ENCODE data around the gene IFNLR1.

DNA sequence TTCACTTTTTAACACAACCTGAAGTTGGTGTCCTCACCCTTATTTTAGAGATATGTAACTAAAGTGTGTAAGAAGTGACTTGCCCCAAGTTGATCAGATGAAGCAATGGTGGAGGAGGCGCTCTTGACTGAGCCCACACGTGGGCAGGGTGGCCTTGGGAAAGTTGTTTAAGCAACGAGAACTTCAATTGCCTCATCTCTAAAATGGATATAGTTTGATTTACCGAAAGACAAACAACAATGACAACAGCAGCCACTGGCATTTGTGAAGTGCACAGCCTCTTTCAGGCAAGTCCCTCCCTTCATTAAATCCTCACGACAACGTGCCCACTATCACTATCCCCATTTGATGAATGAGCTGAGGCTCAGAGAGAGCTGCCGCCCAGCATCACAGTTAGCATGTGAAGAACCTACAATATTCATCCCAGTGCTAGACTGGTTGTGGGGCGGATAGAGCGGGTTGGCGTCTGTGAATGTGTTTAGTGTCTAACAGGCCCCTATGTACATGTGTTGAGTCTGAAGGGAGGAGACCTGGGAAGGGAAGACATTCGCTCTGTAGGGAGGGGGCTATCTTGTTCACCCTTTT lies 47.2 kb downstream of the IFNLR1 start:
- TF ChIP-seq, protein P1, sequence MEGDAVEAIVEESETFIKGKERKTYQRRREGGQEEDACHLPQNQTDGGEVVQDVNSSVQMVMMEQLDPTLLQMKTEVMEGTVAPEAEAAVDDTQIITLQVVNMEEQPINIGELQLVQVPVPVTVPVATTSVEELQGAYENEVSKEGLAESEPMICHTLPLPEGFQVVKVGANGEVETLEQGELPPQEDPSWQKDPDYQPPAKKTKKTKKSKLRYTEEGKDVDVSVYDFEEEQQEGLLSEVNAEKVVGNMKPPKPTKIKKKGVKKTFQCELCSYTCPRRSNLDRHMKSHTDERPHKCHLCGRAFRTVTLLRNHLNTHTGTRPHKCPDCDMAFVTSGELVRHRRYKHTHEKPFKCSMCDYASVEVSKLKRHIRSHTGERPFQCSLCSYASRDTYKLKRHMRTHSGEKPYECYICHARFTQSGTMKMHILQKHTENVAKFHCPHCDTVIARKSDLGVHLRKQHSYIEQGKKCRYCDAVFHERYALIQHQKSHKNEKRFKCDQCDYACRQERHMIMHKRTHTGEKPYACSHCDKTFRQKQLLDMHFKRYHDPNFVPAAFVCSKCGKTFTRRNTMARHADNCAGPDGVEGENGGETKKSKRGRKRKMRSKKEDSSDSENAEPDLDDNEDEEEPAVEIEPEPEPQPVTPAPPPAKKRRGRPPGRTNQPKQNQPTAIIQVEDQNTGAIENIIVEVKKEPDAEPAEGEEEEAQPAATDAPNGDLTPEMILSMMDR (IDR thresholded peaks at IDR 0.05), result no peak
- TF ChIP-seq POLR2A (IDR thresholded peaks at IDR 0.05), result no peak
